Hematopoietic multipotent progenitor cell treated with erythropoietin and hydrocortisone succinate and interleukin-3 and kit ligand, for 15 days (in vitro differentiated cells): ENCODE data around the gene CD52.

ENCODE experiments used
- DNase-seq: peaks from one replicate; pipeline ENCODE4 v3.0.0-alpha.2; 2015; ENCODE audit warnings: low spot score

CD52 gene

DNA sequence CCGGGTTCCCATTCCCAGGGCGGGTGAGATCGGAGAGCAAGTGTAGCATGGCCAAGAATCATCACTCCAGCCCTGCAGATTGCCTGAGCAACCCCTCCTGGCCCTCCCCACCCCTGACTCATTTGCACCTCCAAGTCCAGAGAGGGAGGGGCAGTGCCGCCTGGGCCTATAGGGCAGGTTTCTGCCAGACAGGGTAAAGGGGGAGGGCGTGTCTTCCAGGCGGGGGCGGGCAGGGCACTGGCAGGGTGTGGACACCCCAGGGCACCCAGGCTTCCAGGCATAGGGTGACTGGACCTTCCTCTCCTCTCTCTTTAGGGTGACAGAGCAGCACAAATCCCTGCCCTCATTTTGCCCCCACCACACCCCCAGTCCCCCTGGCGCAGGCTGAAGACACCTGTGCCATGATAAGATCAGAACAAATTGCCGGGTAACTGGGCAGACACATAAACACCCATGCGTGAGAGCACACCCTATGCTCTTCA is 39.4 kb downstream of the CD52 start:
- no peak for DNase-seq

DNA sequence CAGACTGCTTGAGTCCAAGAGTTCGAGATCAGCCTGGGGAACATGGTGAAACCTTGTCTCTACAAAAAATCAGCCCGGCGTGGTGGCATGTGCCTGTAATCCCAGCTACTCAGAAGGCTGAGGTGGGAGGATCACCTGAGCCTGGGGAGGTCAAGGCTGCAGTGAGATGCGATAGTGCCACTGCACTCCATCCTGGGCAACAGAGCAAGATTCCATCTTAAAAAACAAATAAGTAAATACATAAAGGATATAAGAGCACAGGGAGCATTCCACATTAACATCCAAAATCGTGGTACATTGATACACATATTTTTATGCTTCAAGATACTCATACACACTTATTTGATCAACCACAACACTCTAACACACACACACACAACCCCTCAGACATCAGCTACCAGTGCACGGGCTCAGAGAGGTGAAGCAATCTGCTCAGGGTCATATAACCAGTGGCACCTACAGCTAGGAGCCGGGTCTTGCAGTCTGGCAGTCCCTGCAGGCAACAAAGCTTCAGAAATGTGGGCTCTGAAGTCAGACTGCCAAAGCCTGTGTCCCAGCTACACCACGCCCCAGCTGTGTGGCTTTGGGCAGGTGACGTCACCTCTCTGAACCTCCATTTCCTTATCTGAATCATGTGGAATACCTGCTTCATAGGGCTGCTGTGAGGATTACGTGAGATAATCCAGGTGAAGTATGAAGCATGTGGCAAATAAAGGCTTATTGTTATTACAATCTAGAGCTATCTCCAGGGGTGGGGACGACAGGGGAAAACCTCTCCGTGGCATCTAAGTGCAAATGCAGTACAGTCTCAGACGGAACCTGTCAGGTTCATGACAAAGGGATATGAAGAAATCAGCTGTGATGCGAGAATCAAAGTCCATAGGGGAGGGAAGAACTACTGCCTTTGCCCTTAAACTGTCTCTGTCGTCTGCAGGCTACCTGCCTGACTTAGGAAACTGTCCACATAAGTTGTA is 40.9 kb downstream of the CD52 start:
- no peak for DNase-seq

DNA sequence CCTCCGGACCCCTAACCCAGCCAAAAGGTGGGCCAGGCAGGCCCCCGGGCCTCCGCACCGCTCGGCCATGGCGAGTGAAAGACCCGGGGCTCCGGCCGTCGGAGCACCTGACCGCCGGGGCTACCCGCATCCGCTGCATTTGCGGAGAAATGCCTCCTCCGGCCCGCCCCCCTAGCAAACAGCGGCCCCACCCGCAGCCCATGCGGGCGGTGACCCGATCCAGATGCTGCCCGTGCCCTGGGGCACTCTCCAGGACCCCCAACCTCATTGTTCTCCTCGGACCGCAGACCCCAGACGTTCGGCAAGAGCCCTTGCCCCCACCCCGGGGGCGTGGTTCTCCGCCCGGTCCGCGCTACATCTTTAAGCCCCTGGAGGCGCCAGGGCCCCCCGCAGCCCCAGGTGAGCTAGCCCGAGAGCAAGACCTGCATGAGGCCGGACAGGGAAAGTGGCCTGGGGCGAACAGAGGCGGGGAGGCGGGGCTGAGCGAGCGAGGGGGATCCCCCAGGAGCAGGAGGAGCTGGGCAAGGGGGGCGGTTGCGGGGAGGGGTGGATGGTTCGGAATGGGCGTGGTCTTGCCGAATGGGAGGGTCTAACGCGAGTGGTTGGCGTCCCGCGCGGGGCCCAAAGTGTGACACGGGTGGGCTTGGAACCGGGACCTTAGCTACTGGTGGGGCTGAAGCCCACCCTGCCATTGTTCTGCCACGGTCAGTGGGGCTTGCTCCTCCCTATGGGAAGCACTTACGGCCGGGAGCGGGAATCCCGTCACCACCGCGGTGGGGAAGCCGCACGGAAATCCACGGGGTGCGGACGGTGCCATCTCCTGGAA is 42.4 kb downstream of the CD52 start:
- DNase-seq: no peak

DNA sequence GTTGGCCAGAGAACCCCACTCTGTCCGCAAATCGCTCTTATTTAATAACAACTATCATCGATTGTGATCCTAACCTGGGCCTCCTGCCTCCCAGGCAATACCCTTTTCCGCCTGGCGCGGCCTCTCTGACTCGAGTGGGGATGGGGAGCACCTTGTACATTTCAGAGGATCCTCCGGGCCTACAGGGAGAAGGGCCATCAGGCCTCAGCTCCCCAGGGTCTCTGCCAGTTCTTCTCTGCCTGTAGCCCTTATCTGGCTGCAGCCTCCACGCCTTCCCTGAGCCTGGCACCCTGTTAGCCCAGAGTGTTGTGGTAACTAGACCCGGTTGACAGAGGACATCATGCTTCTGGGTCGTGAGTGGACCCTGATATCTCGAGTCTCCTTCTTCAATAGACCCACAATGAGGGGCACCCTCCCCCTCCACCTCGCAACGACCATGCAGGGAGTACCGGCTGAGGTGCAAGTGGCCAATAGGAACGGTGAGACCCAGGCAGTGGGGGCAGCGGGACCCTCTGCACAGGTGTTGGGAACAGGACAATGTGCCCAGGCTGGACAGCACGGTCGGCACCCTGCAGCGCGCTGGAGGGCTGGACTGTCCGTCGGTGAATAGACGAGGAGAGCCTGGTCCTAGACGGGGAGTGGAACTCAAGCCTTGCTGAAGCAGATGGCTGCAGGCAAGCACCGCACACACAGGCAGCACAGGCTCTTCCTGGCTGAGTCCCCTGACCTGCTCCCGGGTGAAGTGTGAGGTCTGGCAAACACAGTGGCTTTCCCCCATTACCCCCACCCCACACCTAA is 43.2 kb downstream of the CD52 start:
- peak; percentile 40 for DNase-seq

DNA sequence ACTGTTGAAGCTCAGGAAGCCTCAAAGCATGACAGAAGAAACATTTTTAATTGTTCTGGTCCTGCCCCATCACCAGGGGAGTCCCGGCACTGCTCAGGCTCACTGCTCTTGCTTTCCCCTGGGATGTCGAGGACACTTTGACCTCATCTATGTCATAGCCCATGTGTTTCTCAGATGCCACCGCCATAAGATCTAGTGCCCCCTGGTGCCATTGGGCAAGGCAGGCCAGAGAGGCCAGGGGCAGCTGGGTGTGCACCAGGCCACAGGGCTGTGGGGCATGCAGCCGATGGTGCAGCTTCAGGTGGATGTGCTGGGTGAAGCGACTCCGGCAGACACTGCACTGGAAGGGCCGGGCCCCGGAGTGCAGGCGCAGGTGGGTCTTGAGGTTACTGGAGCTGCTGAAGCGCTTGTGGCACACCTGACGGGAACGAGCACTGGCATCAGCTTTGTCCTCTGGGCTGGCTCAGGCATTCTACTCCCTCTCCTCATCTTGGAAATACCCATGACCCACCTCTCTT is 43.9 kb downstream of the CD52 start:
- no peak for DNase-seq

DNA sequence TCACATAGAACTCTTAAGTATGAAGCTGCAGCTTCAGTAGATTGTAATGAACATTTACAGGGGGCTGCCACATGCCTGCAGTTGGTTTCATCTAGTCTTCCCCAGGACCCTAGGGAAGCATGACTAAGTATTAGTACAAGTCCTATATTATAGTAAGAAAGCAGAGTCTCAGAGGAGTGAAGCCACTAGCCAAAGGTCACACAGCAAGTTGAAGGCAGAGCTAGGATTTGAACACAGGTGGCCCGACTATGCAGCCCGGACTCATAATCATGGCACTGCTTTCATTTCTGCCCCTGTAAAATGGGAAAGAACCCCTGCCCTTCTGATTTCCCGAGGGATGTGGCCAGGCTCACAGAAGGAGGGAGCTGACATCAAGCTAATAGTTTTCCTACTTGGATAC is 44.6 kb downstream of the CD52 start:
- DNase-seq: no peak

DNA sequence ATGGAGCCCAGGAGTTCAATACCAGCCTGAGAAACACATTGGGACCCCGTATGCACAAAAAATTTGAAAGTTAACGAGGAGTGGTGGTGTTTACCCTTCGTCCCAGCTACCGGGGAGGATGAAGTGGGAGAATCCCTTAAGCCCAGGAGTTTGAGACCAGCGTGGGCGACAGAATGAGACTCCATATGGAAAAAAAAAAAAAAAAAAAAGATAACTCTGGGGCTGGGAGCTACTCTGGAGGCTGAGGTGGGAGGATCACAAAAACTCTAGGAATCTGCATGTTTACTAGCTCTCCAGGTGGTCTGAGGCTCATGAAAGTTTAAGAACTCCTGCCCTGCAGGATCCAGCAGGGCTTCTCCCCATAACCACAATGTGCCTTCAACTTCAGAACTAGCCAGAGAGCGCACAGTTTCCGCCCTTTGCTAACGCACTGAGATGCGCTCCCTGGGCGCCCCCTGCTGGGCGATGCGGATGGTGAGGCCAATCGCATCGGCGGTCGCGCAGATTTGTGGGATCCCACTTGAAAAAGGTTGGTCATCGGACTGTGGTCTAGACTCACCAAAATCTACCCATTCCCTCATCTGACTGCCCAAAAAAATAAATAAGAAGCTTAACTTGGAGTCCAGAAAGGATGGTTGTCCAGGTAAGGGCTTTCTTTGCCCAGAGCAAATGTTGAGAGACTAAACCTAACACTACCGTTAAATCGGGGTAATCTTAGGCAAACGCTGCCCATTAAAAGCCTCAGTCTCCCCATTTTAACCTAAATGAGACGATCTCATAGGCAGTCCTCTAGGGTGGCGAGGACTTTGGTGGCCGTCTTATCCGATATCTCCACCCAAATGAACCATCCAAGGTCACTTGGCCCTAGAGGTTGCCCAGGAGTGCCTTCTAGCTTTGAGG is 46.0 kb downstream of the CD52 start:
- peak; percentile 86 for DNase-seq

DNA sequence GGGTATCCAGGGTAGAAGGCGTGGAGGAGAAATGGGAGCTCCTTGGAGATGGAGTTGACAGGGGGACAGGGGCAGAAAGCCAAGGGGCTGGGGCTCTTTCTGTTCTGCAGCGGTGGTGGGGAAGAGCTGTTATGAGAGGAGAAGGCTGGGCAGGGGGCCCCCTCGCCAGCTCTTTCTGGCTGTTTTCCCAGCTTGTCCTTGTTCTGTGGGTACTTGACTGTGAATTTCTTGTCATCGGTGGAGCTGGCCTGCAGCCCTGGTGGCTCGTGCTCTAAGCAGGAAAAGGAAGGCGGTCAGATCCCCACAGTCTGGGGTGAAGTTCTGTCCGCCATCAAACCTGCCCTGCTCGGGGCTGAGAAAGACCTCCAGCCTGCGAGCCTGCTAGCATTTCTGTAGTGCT is 47.2 kb downstream of the CD52 start:
- no peak for DNase-seq

DNA sequence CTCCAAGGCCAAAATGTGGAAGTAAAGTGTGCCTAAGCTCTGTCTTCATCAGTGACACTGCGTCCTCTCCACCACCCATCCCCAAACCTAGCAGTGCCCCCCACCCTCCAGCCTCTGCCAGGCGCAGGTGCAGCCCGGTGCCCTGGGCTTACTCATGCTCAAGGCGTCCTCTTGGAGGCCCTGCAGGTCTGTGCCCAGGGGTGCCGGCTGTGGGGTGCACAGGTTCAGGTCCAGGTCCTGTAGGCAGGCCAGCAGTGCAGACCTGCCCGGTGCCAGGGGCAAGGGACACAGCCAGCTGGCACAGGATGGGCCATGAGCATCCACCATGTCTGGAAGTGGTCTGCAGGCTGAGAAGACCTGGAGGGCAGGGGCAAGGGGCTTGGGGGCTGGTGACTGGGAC is 49.7 kb downstream of the CD52 start:
- no peak for DNase-seq

DNA sequence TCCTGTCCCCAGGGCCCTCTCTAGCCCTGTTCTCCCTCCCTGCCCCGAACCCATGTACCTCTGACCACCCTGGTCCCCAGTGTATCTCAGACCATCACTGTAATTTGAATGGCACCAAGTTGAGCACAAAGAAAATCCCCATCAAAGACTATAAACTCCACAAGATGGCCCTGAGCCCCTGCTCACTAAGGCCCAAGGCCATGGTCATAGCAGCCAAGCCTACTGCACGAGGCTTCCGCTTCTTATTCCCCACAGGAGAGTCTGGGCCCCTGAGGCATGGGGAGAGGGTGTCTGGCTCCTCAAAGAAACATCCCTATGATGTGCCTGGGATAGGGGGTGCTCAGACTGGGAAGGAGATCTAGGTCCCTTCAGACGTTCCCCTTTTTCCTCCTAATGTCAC is 50.2 kb downstream of the CD52 start:
- no peak for DNase-seq

DNA sequence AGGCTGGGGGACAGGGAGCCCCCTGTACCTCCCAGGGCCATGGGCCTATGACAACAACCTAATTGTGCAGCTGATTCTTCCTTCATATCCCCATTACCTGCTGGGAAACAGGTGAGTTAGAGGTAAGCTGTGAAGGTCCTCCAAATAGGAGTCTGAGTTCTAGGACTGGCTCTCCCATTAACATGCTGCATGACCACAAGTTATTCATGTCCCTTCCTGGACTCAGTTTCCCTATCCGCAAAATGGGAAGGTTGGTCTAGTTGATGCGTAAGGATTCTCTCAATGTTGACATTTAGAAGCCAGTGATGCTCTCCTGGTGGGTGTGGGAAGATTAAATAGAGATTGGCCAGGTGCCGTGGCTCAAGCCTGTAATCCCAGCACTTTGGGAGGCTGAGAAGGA is 50.7 kb downstream of the CD52 start:
- DNase-seq: no peak
